ENCODE results near the gene HAPLN2.

Gene HAPLN2

GRCh38 chr1:156618853-156619581 lies at the start of gene HAPLN2:
Gene HAPLN2, plus strand, starts transcription at chr1:156619415. Its CDS starts 4,076 bp downstream, at chr1:156623491.
- Histone ChIP-seq H3K36me3 (ENCODE audit: control insufficient read depth, insufficient read depth, low read length) (no peaks in the 10 kb centered on the region), H3K27me3 (replicated peaks; ENCODE audit: control insufficient read depth, insufficient read depth, low read length) (peaks cover 2% of the 10 kb centered on the region), H3K4me3 (replicated peaks; ENCODE audit: low read depth, low read length) (no peak within 1 kb of the TSS)
- TF ChIP-seq, protein P1, sequence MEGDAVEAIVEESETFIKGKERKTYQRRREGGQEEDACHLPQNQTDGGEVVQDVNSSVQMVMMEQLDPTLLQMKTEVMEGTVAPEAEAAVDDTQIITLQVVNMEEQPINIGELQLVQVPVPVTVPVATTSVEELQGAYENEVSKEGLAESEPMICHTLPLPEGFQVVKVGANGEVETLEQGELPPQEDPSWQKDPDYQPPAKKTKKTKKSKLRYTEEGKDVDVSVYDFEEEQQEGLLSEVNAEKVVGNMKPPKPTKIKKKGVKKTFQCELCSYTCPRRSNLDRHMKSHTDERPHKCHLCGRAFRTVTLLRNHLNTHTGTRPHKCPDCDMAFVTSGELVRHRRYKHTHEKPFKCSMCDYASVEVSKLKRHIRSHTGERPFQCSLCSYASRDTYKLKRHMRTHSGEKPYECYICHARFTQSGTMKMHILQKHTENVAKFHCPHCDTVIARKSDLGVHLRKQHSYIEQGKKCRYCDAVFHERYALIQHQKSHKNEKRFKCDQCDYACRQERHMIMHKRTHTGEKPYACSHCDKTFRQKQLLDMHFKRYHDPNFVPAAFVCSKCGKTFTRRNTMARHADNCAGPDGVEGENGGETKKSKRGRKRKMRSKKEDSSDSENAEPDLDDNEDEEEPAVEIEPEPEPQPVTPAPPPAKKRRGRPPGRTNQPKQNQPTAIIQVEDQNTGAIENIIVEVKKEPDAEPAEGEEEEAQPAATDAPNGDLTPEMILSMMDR (IDR thresholded peaks at IDR 0.05; ENCODE audit: insufficient read depth, low read length, poor library complexity, severe bottlenecking): peak; percentile 71
- DNase-seq (ENCODE audit: extremely low read depth, insufficient read length): no peak

DNA sequence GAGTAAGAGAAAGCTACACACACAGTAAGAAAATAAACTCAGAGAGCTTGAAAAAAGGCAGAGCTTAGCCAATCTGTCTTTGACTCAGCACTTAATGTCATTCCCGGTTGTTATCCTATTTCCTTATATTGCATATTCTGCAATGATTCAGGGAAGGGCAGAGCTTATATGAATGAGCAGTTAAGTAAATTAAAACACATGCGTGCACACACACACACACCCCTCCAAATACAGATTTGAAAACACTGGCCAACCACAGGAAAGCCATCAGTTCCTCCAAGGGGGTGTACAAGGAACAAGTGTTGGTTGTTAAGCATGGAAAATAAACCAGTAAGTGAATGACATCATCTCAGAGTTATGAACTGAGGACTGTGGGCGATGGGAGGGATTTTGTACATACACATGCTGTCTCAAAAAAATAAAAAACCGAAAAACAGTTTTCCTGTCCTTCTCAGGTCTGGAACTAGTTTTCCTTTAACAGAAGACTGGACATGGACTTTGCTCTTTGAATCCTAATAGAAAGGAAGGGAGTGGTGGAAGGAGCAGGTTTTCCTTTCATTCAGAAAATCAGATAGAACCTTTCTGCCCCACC lies 47.9 kb upstream of the HAPLN2 start:
- DNase-seq (ENCODE audit: extremely low read depth, insufficient read length): no peak
- Histone ChIP-seq H3K27me3 (replicated peaks; ENCODE audit: control insufficient read depth, insufficient read depth, low read length) (no peaks in the 10 kb centered on the region; the same call in 1 of the 2 replicates), H3K36me3 (ENCODE audit: control insufficient read depth, insufficient read depth, low read length) (no peaks in the 10 kb centered on the region; the same call in 1 of the 2 replicates), H3K4me3 (replicated peaks; ENCODE audit: low read depth, low read length) (peak overlapping the region; percentile 74)
- TF ChIP-seq, protein P1 (IDR thresholded peaks at IDR 0.05; ENCODE audit: insufficient read depth, low read length, poor library complexity, severe bottlenecking): no peak

- TF ChIP-seq, protein P1 (IDR thresholded peaks at IDR 0.05; ENCODE audit: insufficient read depth, low read length, poor library complexity, severe bottlenecking): no peak
- peak; percentile 75 for DNase-seq (ENCODE audit: extremely low read depth, insufficient read length)
- Histone ChIP-seq H3K36me3 (ENCODE audit: control insufficient read depth, insufficient read depth, low read length) (no peaks in the 10 kb centered on the region), H3K4me3 (replicated peaks; ENCODE audit: low read depth, low read length) (peak within 1 kb of the TSS; percentile 74), H3K27me3 (replicated peaks; ENCODE audit: control insufficient read depth, insufficient read depth, low read length) (no peaks in the 10 kb centered on the region; the same call in 1 of the 2 replicates)
These were observed 47.1 kb upstream of the HAPLN2 start, which contains the start of gene IQGAP3 for GRCh38 chr1:156571919-156572662. Gene IQGAP3, minus strand, starts transcription at chr1:156572565. Its CDS starts 36 bp downstream, at chr1:156572529.

- no peak for DNase-seq (ENCODE audit: extremely low read depth, insufficient read length)
- TF ChIP-seq, protein P1 (IDR thresholded peaks at IDR 0.05; ENCODE audit: insufficient read depth, low read length, poor library complexity, severe bottlenecking): no peak
- no peaks in the 10 kb centered on the region; the same call in 1 of the 2 replicates for H3K27me3 ChIP-seq (replicated peaks; ENCODE audit: control insufficient read depth, insufficient read depth, low read length)
- H3K4me3 ChIP-seq (replicated peaks; ENCODE audit: low read depth, low read length): peak overlapping the region; percentile 74
- H3K36me3 ChIP-seq (ENCODE audit: control insufficient read depth, insufficient read depth, low read length): no peaks in the 10 kb centered on the region
These were observed 46.6 kb upstream of the HAPLN2 start for GRCh38 chr1:156572663-156573018.

GRCh38 chr1:156574039-156574633 lies 45.1 kb upstream of the HAPLN2 start:
- no peak for DNase-seq (ENCODE audit: extremely low read depth, insufficient read length)
- H3K27me3 ChIP-seq (replicated peaks; ENCODE audit: control insufficient read depth, insufficient read depth, low read length): no peaks in the 10 kb centered on the region; the same call in 1 of the 2 replicates
- TF ChIP-seq, protein P1 (IDR thresholded peaks at IDR 0.05; ENCODE audit: insufficient read depth, low read length, poor library complexity, severe bottlenecking): no peak
- no peaks in the 10 kb centered on the region for H3K36me3 ChIP-seq (ENCODE audit: control insufficient read depth, insufficient read depth, low read length)
- H3K4me3 ChIP-seq (replicated peaks; ENCODE audit: low read depth, low read length): no peak overlapping the region
